MM.1S (cell line): ENCODE data around the gene ANXA2.

Experiments
- DNase-seq: peaks from one replicate; pipeline ENCODE4 v3.0.0-alpha.2; 2015
- H2AFZ ChIP-seq: fragments of 300-600 bp; sonication (generic); 2 replicates; pipeline ENCODE4 v1.6.0; 2016; ENCODE audit warnings: antibody characterized with exemption, low read length
- H3F3A ChIP-seq: fragments of 300-600 bp; sonication (generic); 2 replicates; pipeline ENCODE4 v1.6.1; 2016; ENCODE audit warnings: mild to moderate bottlenecking, antibody characterized with exemption, low read length, moderate library complexity, mixed read lengths; ENCODE audit not compliant: insufficient read depth
- H3K27ac ChIP-seq: fragments of 300-600 bp; sonication (generic); 2 replicates; pipeline ENCODE4 v1.5.1; 2016; ENCODE audit warnings: mild to moderate bottlenecking, low read length
- H3K27me3 ChIP-seq: fragments of 300-600 bp; sonication (generic); replicated peaks from 2 replicates; pipeline ENCODE4 v1.6.0; 2016; ENCODE audit warnings: low read length; ENCODE audit not compliant: insufficient read depth
- H3K36me3 ChIP-seq: fragments of 300-600 bp; sonication (generic); replicated peaks from 2 replicates; pipeline ENCODE4 v1.6.1; 2016; ENCODE audit warnings: mild to moderate bottlenecking, low read length, mixed read lengths; ENCODE audit not compliant: insufficient read depth
- H3K4me1 ChIP-seq: fragments of 300-600 bp; sonication (generic); 2 replicates; pipeline ENCODE4 v1.6.1; 2016; ENCODE audit warnings: low read length, mixed read lengths
- H3K4me2 ChIP-seq: fragments of 300-600 bp; sonication (generic); 2 replicates; pipeline ENCODE4 v1.6.0; 2016; ENCODE audit warnings: low read depth, low read length
- H3K4me3 ChIP-seq: fragments of 300-600 bp; sonication (generic); 2 replicates; pipeline ENCODE4 v1.5.1; 2016; ENCODE audit warnings: low read length, mixed read lengths
- H3K79me2 ChIP-seq: fragments of 300-600 bp; sonication (generic); 2 replicates; pipeline ENCODE4 v1.6.1; 2016; ENCODE audit warnings: mixed run types, low read length, mixed read lengths
- H3K9ac ChIP-seq: fragments of 300-600 bp; sonication (generic); 2 replicates; pipeline ENCODE4 v1.6.1; 2016; ENCODE audit warnings: low read length, mixed read lengths
- H3K9me2 ChIP-seq: fragments of 300-600 bp; sonication (generic); replicated peaks from 2 replicates; pipeline ENCODE4 v1.6.1; 2016; ENCODE audit warnings: mild to moderate bottlenecking, low read length, mixed read lengths; ENCODE audit not compliant: insufficient read depth
- H3K9me3 ChIP-seq: fragments of 300-600 bp; sonication (generic); replicated peaks from 2 replicates; pipeline ENCODE4 v1.6.1; 2016; ENCODE audit warnings: mild to moderate bottlenecking, low read length, mixed read lengths; ENCODE audit not compliant: insufficient read depth
- H4K20me1 ChIP-seq: fragments of 300-600 bp; sonication (generic); 2 replicates; pipeline ENCODE4 v1.6.1; 2016; ENCODE audit warnings: mild to moderate bottlenecking, low read length, moderate library complexity, mixed read lengths; ENCODE audit not compliant: insufficient read depth
- EZH2 ChIP-seq: fragments of 300-600 bp; sonication (generic); optimal IDR thresholded peaks from 2 replicates; pipeline ENCODE3; 2017; ENCODE audit warnings: low read depth, mild to moderate bottlenecking, antibody characterized with exemption, low read length, mixed read lengths
- EZH2phosphoT487 ChIP-seq: fragments of 300-600 bp; sonication (generic); IDR thresholded peaks from 2 replicates; pipeline ENCODE4 v1.6.1; 2018; ENCODE audit warnings: antibody characterized with exemption, low read length
- TF ChIP-seq, protein P1 (sequence below): fragments of 300-600 bp; sonication (generic); IDR thresholded peaks from 2 replicates; pipeline ENCODE4 v1.5.1; 2016; ENCODE audit warnings: antibody characterized with exemption, low read length, mixed read lengths

ANXA2 gene

DNA sequence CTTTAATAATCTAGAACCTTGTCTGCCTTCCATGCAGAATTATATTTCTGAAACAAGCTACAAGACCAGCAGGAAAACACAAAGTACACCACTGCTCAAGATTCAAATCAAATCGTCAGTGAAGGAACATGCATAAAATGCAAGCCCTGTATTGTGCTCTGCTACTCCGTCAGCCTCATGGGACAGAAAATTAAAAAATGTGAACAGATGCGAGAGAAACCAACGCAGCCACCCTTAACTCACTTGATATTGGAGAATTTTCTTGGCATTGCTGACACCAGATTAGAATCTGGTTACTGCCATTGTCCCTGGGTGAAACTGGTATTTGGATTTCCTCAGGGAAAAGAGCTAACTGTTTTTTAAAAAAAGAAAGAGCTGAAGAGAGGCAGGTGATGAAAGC lies 23.6 kb downstream of the ANXA2 start:
- Histone ChIP-seq H3F3A (no peaks in the 10 kb centered on the region), H3K4me2 (no peak overlapping the region), H2AFZ (no peak overlapping the region), H3K27me3 (no peaks in the 10 kb centered on the region), H3K9me2 (no peaks in the 10 kb centered on the region), H3K9me3 (no peaks in the 10 kb centered on the region), H4K20me1 (no peaks in the 10 kb centered on the region), H3K36me3 (peaks cover 9% of the 10 kb centered on the region; the same call in 1 of the 2 replicates), H3K9ac (no peak overlapping the region), H3K27ac (no peak overlapping the region), H3K4me1 (no peaks in the 10 kb centered on the region), H3K4me3 (no peak overlapping the region), H3K79me2 (peaks cover 32% of the 10 kb centered on the region)
- TF ChIP-seq EZH2phosphoT487 (no peak), EZH2 (no peak)
- TF ChIP-seq, protein P1, sequence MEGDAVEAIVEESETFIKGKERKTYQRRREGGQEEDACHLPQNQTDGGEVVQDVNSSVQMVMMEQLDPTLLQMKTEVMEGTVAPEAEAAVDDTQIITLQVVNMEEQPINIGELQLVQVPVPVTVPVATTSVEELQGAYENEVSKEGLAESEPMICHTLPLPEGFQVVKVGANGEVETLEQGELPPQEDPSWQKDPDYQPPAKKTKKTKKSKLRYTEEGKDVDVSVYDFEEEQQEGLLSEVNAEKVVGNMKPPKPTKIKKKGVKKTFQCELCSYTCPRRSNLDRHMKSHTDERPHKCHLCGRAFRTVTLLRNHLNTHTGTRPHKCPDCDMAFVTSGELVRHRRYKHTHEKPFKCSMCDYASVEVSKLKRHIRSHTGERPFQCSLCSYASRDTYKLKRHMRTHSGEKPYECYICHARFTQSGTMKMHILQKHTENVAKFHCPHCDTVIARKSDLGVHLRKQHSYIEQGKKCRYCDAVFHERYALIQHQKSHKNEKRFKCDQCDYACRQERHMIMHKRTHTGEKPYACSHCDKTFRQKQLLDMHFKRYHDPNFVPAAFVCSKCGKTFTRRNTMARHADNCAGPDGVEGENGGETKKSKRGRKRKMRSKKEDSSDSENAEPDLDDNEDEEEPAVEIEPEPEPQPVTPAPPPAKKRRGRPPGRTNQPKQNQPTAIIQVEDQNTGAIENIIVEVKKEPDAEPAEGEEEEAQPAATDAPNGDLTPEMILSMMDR = no peak
- no peak for DNase-seq

DNA sequence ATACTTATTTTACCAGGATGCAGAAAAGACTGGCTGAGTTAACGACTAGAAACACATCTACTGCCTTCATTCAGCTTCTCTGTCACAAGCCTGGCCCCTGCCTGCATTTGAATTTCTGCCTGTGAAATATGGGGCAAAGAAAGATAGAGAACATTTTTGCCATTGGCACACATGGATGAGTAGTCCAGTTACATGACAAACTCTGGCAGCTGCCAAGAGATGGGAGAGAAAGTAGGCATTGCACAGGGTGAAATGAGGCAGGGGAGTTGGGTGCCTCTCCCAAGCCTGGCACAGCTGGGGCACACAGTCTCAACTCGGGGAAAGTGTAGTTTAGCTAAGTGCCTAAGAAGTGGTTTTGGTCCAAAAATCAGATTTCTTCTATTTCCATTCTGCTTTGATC lies 24.0 kb downstream of the ANXA2 start:
- H3K36me3 ChIP-seq = peaks cover 9% of the 10 kb centered on the region; the same call in 1 of the 2 replicates
- H3K4me2 ChIP-seq = no peak overlapping the region
- H3K9me2 ChIP-seq = no peaks in the 10 kb centered on the region
- no peaks in the 10 kb centered on the region for H3K4me1 ChIP-seq
- no peak for DNase-seq
- H3K79me2 ChIP-seq = peaks cover 36% of the 10 kb centered on the region
- H4K20me1 ChIP-seq = no peaks in the 10 kb centered on the region
- TF ChIP-seq, protein P1 = no peak
- TF ChIP-seq EZH2 = no peak
- no peak for TF ChIP-seq EZH2phosphoT487
- H3K4me3 ChIP-seq = no peak overlapping the region
- H3K27ac ChIP-seq = no peak overlapping the region
- no peaks in the 10 kb centered on the region for H3K27me3 ChIP-seq
- no peaks in the 10 kb centered on the region for H3K9me3 ChIP-seq
- no peak overlapping the region for H2AFZ ChIP-seq
- no peak overlapping the region for H3K9ac ChIP-seq
- no peaks in the 10 kb centered on the region for H3F3A ChIP-seq

DNA sequence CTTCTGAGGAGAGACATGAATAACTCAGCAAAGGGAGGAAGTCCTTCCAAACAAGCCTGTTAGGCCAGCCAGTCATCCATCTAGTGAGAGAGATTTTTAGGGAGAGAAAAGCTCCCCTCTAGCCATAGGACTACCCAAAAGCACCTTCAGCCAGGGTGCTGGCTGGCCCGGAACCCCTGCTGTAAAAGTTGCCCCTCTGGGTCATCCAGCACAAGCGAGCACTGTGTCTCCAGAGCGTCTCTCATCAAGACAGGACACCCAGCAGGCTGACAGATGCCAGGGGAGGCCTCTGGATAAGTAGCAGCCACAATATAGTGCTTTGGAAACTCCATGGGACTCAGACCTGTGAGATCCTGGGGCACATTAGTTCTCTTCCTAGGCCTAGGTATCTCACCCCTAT lies 24.5 kb downstream of the ANXA2 start:
- H4K20me1 ChIP-seq = no peaks in the 10 kb centered on the region
- no peak overlapping the region for H3K4me2 ChIP-seq
- peaks cover 37% of the 10 kb centered on the region for H3K79me2 ChIP-seq
- H3K4me3 ChIP-seq = no peak overlapping the region
- H3K9me3 ChIP-seq = no peaks in the 10 kb centered on the region
- DNase-seq = no peak
- no peaks in the 10 kb centered on the region for H3K27me3 ChIP-seq
- no peak overlapping the region for H2AFZ ChIP-seq
- peaks cover 9% of the 10 kb centered on the region; the same call in 1 of the 2 replicates for H3K36me3 ChIP-seq
- H3K9me2 ChIP-seq = no peaks in the 10 kb centered on the region
- no peak overlapping the region for H3K27ac ChIP-seq
- TF ChIP-seq EZH2phosphoT487 (no peak), EZH2 (no peak)
- TF ChIP-seq, protein P1 = no peak
- H3F3A ChIP-seq = no peaks in the 10 kb centered on the region
- H3K9ac ChIP-seq = no peak overlapping the region
- H3K4me1 ChIP-seq = no peaks in the 10 kb centered on the region
